GM23338 (cell line): ENCODE measurements around the gene ELAVL3.

Experiments used
- CREB1 ChIP-seq: fragments of 250-450 bp; sonication (Bioruptor Pico); IDR thresholded peaks from 2 replicates; pipeline ENCODE4 v1.5.0; 2020; ENCODE audit warnings: low read depth, mild to moderate bottlenecking, moderate library complexity
- CTCF ChIP-seq, 2 experiments: fragments of 200-600 bp in 1 of 2; sonication (generic) in 1 of 2; conservative IDR thresholded peaks; 2 replicates each; pipeline versions ENCODE4 v1.5.1 to v1.6.1; 2016 to 2017; ENCODE audit warnings: antibody characterized with exemption in 2 of 2, low read depth in 2 of 2, mild to moderate bottlenecking in 2 of 2, moderate library complexity in 1 of 2
- EZH2 ChIP-seq: fragments of 200-600 bp; sonication (generic); IDR thresholded peaks from one replicate; pipeline ENCODE4 v1.8.0; 2017; ENCODE audit warnings: antibody characterized with exemption, mild to moderate bottlenecking, low read depth; ENCODE audit not compliant: unreplicated experiment
- EZH2phosphoT487 ChIP-seq: fragments of 200-600 bp; sonication (generic); IDR thresholded peaks from one replicate; pipeline ENCODE4 v1.8.1; 2018; ENCODE audit warnings: antibody characterized with exemption; ENCODE audit not compliant: unreplicated experiment
- JUNB ChIP-seq: IDR thresholded peaks from one replicate; pipeline ENCODE4 v1.6.1; 2016; ENCODE audit warnings: antibody characterized with exemption; ENCODE audit not compliant: unreplicated experiment
- NANOG ChIP-seq: IDR thresholded peaks from 2 replicates; pipeline ENCODE4 v1.6.1; 2016; ENCODE audit warnings: antibody characterized with exemption, borderline replicate concordance
- POLR2AphosphoS5 ChIP-seq: IDR thresholded peaks from 2 replicates; pipeline ENCODE4 v1.6.1; 2016; ENCODE audit warnings: antibody characterized with exemption, low read depth
- REST ChIP-seq: IDR thresholded peaks from one replicate; pipeline ENCODE4 v1.6.1; 2018; ENCODE audit warnings: antibody characterized with exemption; ENCODE audit not compliant: unreplicated experiment
- STAT1 ChIP-seq: IDR thresholded peaks from one replicate; pipeline ENCODE4 v1.6.1; 2016; ENCODE audit warnings: antibody characterized with exemption; ENCODE audit not compliant: unreplicated experiment
- ZNF331 ChIP-seq: fragments of 250-450 bp; sonication (Bioruptor Pico); IDR thresholded peaks from 2 replicates; pipeline ENCODE4 v1.5.0; 2020; ENCODE audit warnings: low read depth, mild to moderate bottlenecking, moderate library complexity

GRCh38 chr19:11478167-11479089, 2.4 kb downstream of the ELAVL3 start:
- TF ChIP-seq EZH2 (no peak), ZNF331 (CRISPR knock-in tag) (no peak), CTCF (conservative IDR thresholded peaks at IDR 0.05; ENCODE audit: low read depth in 2 of 2) (no peak), POLR2AphosphoS5 (no peak), REST (no peak), EZH2phosphoT487 (no peak), JUNB (no peak), CREB1 (CRISPR knock-in tag) (no peak), NANOG (no peak), STAT1 (no peak)
